ENCODE results near the gene GPS2.

GRCh38 chr17:7318121-7318860 lies 3.1 kb upstream of the GPS2 start:
- TF ChIP-seq GATA3 (IDR thresholded peaks at IDR 0.05; ENCODE audit: low read depth, low read length) (no peak), GATA2 (IDR thresholded peaks at IDR 0.05; ENCODE audit: low read depth, low read length) (no peak)
